ENCODE results near the gene SUCLG2.

DNA sequence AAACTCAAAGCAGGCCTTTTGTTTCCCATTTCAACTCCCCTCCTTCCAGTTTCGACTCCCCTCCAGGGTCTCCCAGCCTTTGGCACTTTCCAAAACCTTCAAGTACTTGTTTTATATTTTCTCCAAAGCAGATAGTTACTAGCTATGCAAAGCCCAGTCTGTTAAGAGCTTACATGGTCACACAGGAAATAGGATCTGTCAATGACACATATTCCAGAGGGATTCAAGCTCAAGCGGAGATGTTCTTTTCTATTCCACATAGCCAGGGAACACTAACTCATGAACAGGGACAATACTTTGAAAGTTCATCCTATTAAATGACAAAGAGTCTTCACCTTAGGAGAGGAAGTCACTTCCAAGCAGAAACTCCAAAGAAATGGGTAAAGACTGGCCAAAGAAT lies 18.6 kb downstream of the SUCLG2 start:
- TF ChIP-seq EZH2 (optimal IDR thresholded peaks at IDR 0.05; ENCODE audit: low read depth, low read length) (no peak), EZH2phosphoT487 (IDR thresholded peaks at IDR 0.05; ENCODE audit: low read length) (no peak)
- TF ChIP-seq, protein P1, sequence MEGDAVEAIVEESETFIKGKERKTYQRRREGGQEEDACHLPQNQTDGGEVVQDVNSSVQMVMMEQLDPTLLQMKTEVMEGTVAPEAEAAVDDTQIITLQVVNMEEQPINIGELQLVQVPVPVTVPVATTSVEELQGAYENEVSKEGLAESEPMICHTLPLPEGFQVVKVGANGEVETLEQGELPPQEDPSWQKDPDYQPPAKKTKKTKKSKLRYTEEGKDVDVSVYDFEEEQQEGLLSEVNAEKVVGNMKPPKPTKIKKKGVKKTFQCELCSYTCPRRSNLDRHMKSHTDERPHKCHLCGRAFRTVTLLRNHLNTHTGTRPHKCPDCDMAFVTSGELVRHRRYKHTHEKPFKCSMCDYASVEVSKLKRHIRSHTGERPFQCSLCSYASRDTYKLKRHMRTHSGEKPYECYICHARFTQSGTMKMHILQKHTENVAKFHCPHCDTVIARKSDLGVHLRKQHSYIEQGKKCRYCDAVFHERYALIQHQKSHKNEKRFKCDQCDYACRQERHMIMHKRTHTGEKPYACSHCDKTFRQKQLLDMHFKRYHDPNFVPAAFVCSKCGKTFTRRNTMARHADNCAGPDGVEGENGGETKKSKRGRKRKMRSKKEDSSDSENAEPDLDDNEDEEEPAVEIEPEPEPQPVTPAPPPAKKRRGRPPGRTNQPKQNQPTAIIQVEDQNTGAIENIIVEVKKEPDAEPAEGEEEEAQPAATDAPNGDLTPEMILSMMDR (IDR thresholded peaks at IDR 0.05; ENCODE audit: low read length) = no peak

Data from MM.1S (cell line).